GM18519 (cell line): ENCODE data around the gene PCNX2.
A peak's percentile ranks its signal among the peaks of the same experiment; 100 is the strongest.

Experiments used
- ATAC-seq: cut with Tn5 transposase; IDR thresholded peaks from one replicate; pipeline ENCODE4 v1.9.1; 2021; ENCODE audit warnings: mild to moderate bottlenecking, moderate library complexity; ENCODE audit not compliant: unreplicated experiment, low FRiP score

Gene PCNX2

GRCh38 chr1:233320023-233320422 is 24.5 kb upstream of the PCNX2 start:
- ATAC-seq: no peak

DNA sequence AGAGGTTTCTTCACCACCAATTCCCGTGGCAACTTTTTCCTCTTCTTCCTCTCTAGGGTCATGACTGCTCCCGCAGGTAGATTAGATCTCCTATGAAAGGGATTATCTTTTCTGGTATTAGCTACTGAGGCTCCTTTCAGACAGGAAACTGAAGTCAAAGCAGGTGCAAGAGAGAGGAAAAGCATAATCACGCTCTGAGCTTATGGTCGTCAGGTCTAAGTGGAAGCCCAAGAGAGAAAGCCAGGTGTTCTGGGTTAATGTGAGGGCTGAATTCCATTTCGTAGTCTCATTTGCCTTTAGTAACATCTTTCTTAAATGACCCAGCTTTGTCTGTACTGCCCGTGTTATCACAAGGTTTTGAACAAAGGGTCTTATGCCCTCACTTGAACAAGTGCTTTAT is 23.7 kb upstream of the PCNX2 start:
- ATAC-seq: no peak

DNA sequence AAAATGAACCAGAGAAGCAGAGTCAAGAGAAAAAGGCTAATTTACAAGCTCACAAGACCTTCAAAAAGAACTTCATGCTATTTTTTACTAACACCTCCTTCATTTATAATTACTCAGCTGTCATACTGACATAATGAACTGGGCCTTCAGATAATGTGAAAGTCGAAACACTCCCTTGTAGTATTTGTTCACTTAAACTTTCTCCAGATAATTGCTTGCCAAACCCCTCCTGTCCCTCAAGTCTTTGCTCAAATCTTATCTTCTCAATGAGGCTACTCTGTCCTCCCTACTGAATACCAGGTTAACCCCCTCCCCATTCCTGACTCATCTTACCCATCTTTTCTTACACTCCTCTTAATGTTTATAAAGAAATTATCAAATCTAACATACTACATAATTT is 20.9 kb upstream of the PCNX2 start:
- ATAC-seq: no peak

- no peak for ATAC-seq
Observed at GRCh38 chr1:233315718-233316301, 20.3 kb upstream of the PCNX2 start.

DNA sequence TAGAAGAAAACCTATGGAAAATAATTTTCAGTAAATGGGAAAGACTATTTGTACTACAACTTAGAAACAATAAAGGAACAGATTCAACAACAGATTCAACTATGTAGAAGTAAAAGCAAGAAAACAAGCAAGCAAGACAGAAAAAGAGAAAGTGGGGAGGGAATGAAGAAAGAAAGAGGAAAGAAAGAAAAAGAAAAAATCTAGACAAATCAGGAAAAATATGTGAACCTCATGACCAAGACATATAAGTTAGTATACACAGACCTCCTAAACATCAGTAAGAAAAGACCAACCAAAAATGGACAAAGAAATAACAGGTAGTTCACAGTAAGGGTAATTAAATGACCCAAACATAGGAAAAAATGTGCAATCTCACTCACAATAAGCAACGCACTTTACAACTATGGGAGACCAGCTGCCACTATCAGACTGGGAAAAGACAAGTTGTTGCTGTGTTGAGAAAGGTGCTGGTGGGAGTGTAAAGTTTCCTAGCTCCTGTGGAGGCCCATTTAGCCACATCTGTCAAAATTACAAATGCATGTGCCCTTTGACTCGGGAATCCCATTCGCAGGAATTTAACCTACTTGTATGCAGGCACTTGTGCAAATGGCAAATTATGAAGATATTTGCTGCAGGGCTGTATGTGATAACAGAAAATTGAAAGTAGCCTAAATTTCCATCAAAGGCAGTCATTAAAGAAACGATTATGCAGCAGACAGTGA is 18.1 kb upstream of the PCNX2 start:
- no peak for ATAC-seq

DNA sequence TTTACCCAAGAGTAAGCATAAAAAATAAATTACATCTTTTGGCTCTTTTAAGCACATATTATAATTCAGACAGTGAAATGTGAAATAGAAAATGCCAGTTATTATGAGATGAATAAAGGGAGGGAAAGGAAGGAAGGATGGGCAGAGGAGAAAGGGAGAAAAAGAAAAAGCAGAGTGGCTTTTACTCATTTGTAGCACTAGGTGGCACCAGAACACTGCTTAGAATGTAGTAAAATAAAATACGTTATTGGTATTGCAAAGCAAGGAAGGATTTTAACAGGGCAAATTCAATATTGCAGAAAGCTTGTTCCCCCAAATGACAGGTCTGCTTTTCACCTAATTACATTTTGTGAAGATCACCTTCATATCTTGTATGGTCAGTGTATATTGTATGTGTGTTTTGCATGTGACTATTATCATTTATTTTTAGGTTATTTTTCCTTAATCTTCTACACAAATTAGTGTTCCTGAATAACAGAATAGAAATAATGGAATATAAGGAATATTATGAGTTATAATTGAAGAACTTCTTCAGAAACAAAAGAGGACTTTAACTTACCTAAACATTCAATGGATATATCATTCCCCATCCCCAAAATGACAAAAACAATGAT is 9.1 kb upstream of the PCNX2 start:
- ATAC-seq: no peak

GRCh38 chr1:233300326-233300725 is 4.8 kb upstream of the PCNX2 start:
- ATAC-seq: no peak

- no peak for ATAC-seq
Observed at GRCh38 chr1:233299450-233299849, 3.9 kb upstream of the PCNX2 start.

DNA sequence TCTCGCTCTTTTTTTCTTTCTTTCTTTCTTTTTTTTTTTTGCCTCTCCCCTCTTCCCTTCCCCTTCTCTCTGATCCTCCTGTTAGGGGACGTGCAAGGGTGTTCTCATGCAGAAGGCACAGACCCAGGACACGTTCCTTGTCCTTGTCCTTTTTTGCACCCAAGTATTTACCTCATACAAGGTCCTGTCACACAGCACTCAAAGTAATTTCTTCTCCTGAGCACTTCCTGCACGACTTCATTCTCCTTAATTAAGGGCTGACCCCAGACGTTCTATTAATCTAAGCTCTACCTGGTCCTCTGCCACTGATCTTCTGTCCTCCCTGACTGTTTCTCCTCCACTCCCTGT is 424 bp upstream of the PCNX2 start:
- ATAC-seq: no peak

- ATAC-seq: no peak
Observed at GRCh38 chr1:233294913-233295236, 650 bp downstream of the PCNX2 start.

GRCh38 chr1:233293556-233294446 is 1.7 kb downstream of the PCNX2 start:
- ATAC-seq: no peak

GRCh38 chr1:233290396-233291034 is 5.0 kb downstream of the PCNX2 start:
- no peak for ATAC-seq

DNA sequence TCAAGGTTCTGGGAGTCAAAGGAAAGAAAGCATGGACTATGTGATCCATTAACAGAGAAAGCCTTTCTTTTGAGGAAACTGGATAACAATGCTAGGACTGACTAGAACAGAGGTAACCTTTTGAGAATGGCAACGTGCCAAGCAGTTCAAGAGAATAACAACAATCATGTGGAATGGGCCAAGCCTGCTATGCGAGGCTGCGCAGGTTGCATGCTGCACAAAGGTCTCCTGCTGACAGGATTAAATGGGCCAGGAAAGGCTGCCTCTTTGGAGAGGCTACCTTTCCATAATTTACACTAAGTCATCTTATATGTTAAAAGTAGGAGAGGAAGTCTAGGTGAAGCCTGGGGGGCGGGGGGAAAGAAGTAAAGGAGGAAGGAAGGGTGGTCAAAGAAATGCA is 5.8 kb downstream of the PCNX2 start:
- no peak for ATAC-seq

GRCh38 chr1:233282582-233282886 is 13.0 kb downstream of the PCNX2 start:
- no peak for ATAC-seq

GRCh38 chr1:233281711-233282581 is 13.6 kb downstream of the PCNX2 start:
- peak; percentile 80 for ATAC-seq

- ATAC-seq: no peak
Observed at GRCh38 chr1:233279971-233280370, 15.6 kb downstream of the PCNX2 start.

- ATAC-seq: no peak
Observed at GRCh38 chr1:233278631-233279030, 16.9 kb downstream of the PCNX2 start.

GRCh38 chr1:233277637-233278606 is 17.6 kb downstream of the PCNX2 start:
- ATAC-seq: no peak

GRCh38 chr1:233269656-233270055 is 25.9 kb downstream of the PCNX2 start:
- ATAC-seq: no peak
